AG04449 (cell line): Measurements from ENCODE around the gene CNNM2.

Experiments used
- CTCF ChIA-PET: fragments of 350-600 bp; formaldehyde crosslinking; extraction: SDS; loops from one replicate; lab custom pipeline; 2021; ENCODE audit warnings: antibody characterized with exemption; lab: Yijun Ruan, JAX
- POLR2A ChIA-PET: fragments of 400-600, 350-600 bp; formaldehyde crosslinking; extraction: SDS; loops from one replicate; lab custom pipeline; 2020; ENCODE audit warnings: antibody characterized with exemption, inconsistent platforms; lab: Yijun Ruan, JAX
- DNase-seq: peaks from one replicate; pipeline ENCODE4 v3.0.0-alpha.2; 2010; ENCODE audit warnings: low read depth, low spot score
- H3K4me3 ChIP-seq: 2 replicates; pipeline ENCODE4 v1.5.1; 2011; ENCODE audit warnings: low read depth, mild to moderate bottlenecking, control low read depth, low read length
- TF ChIP-seq, protein P1 (sequence below): IDR thresholded peaks from one replicate; pipeline ENCODE4 v1.5.1; 2011; ENCODE audit warnings: mild to moderate bottlenecking, moderate library complexity, low read length, control low read depth, inconsistent platforms; ENCODE audit not compliant: insufficient read depth; ENCODE audit errors: missing control alignments

CNNM2 gene

DNA sequence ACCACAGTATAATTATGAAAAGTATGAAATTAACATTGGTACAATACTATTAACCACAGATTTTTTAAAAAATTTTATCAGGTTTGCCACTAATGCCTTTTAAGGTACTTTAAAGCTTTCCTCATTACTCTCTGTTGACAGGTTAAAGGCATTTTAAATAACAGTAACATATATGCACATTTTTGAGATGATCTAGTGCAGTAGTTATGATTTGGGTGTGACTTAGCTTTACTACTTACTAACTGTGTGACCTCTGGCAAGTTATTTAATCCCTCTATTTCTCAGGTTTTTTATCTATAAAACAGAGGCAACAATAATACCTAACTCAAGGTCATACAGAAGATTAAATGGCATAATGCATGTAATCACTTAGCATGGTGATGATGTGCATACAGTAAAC, 180.1 kb downstream of the CNNM2 start:
- POLR2A ChIA-PET, result no interaction called here
- no peak overlapping the region for H3K4me3 ChIP-seq
- no peak for DNase-seq
- TF ChIP-seq, protein P1, sequence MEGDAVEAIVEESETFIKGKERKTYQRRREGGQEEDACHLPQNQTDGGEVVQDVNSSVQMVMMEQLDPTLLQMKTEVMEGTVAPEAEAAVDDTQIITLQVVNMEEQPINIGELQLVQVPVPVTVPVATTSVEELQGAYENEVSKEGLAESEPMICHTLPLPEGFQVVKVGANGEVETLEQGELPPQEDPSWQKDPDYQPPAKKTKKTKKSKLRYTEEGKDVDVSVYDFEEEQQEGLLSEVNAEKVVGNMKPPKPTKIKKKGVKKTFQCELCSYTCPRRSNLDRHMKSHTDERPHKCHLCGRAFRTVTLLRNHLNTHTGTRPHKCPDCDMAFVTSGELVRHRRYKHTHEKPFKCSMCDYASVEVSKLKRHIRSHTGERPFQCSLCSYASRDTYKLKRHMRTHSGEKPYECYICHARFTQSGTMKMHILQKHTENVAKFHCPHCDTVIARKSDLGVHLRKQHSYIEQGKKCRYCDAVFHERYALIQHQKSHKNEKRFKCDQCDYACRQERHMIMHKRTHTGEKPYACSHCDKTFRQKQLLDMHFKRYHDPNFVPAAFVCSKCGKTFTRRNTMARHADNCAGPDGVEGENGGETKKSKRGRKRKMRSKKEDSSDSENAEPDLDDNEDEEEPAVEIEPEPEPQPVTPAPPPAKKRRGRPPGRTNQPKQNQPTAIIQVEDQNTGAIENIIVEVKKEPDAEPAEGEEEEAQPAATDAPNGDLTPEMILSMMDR, result no peak
- CTCF ChIA-PET, result interaction anchor here (0.9 to 2.8 kb wide), 3 partner anchors 10 to 180 kb away, joined by 3 to 12 read pairs (median 4); partner anchors contain the start of gene CNNM2

DNA sequence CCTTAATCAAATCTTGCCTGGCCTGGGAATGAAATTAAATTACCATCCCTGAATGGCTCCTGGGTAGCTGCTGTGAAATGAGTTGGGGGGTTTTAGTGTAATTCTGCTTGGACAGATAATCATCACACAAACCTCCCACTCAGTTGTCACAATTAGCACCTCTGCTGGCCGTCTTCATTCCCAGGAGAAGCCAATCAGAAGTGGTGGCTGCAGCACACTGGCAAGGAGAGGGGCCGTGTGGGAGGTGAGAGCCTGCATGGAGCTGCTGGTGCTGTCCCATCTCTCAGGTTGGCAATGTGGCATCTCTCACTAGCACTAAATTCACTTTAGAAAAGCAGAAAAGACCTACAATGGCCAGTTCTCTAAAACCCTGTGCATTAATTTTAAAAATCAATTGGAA, 182.5 kb downstream of the CNNM2 start:
- TF ChIP-seq, protein P1, result no peak
- CTCF ChIA-PET, result interaction anchor here (0.8 to 7.0 kb wide), 3 partner anchors 10 to 143 kb away, joined by 3 to 62 read pairs (median 6); no protein-coding TSS in a partner anchor
- DNase-seq, result no peak
- H3K4me3 ChIP-seq, result no peak overlapping the region
- POLR2A ChIA-PET, result no interaction called here

DNA sequence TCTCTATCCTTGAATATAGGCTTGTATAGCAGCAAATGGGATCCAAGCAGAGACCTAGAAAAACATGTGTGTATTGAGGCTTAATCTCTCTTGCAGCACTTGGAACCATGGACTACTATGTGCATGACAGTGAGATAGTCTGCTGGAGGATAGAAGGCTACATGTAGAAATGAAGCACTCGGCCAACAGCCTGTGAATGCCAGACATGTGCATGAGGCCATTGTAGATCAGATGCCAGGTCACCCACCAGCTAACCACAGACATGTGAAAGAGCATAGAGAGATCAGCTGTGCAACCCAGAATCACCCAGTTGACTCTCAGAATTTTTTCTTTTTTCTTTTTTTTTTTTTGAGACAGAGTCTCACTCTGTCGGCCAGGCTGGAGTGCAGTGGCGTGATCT, 184.1 kb downstream of the CNNM2 start:
- CTCF ChIA-PET, result interaction anchor here (1.3 to 7.0 kb wide), 4 partner anchors 9 to 153 kb away, joined by 4 to 62 read pairs (median 5); no protein-coding TSS in a partner anchor
- POLR2A ChIA-PET, result no interaction called here
- DNase-seq, result no peak
- TF ChIP-seq, protein P1, result no peak
- no peak overlapping the region for H3K4me3 ChIP-seq

GRCh38 chr10:103103989-103104388, 185.9 kb downstream of the CNNM2 start:
- no peak overlapping the region for H3K4me3 ChIP-seq
- POLR2A ChIA-PET, result no interaction called here
- TF ChIP-seq, protein P1, result no peak
- CTCF ChIA-PET, result interaction anchor here (1.0 to 7.0 kb wide), 4 partner anchors 14 to 186 kb away, joined by 3 to 62 read pairs (median 8); partner anchors contain the start of gene CNNM2
- DNase-seq, result no peak

DNA sequence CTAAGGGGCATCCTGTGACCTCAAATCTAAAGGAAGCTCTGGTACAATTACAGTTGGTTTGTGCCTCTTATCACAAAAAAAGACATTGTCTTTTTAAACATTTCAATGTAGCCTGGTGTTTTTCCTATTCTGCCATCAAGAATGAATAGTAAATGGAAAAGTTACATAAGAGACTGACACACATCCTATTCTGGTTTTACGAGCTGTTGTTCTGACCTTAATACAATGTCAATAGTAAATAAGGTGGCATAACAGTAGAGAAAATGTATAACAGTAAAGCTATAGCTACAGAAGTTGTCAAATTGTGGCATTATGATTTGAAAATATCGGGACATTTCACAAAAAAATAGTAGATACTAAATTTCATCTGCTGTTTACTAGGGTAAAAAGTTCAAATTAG, 186.6 kb downstream of the CNNM2 start:
- no peak for DNase-seq
- no peak overlapping the region for H3K4me3 ChIP-seq
- ChIA-PET POLR2A (no interaction called here), CTCF (interaction anchor here (1.8 to 7.0 kb wide), 3 partner anchors 15 to 187 kb away, joined by 5 to 62 read pairs (median 12); partner anchors contain the start of gene CNNM2)
- TF ChIP-seq, protein P1, result no peak

DNA sequence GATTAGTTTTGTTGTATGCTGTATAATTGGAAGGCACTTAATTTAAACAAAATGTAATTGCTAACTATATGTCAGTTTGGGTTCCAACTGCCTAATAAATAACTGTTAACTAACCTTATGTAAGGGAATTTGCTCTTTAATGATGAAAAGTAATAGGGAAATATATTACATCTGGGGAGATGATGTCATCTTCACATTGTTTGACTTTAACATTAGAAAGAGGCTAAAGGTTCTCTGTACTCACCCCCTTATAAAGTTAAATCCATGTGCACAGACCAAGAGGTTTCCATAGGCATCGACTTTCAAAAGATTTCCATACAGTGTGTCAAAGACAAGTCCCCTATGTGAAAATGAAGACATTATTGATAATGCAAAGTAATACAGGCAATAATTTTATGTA, 187.4 kb downstream of the CNNM2 start:
- ChIA-PET CTCF (interaction anchor here (1.0 to 7.0 kb wide), 6 partner anchors 11 to 228 kb away, joined by 3 to 62 read pairs (median 5); partner anchors contain the start of gene CNNM2), POLR2A (no interaction called here)
- no peak for DNase-seq
- TF ChIP-seq, protein P1, result no peak
- H3K4me3 ChIP-seq, result no peak overlapping the region
